SU-DHL-6 (cell line): Measurements from ENCODE around the gene DRAXIN.

Source experiments
- H2AFZ ChIP-seq: fragments of 200-600 bp; sonication (generic); 2 replicates; pipeline ENCODE4 v1.6.1; 2014; ENCODE audit warnings: low read depth, mild to moderate bottlenecking, moderate library complexity, mixed read lengths, antibody characterized with exemption, low read length; ENCODE audit not compliant: severe bottlenecking
- H3F3A ChIP-seq: fragments of 200-600 bp; shearing (Covaris generic); 2 replicates; pipeline ENCODE4 v1.6.0; 2016; ENCODE audit warnings: antibody characterized with exemption, mild to moderate bottlenecking; ENCODE audit not compliant: insufficient read depth
- H3K27ac ChIP-seq: fragments of 200-600 bp; sonication (generic); 2 replicates; pipeline ENCODE4 v1.5.1; 2016; ENCODE audit warnings: low read depth, mild to moderate bottlenecking, low read length, moderate library complexity, mixed read lengths
- H3K27me3 ChIP-seq: fragments of 200-600 bp; sonication (generic), shearing (Covaris generic); 2 replicates; pipeline ENCODE4 v1.6.0; 2014; ENCODE audit warnings: mild to moderate bottlenecking, low read length
- H3K36me3 ChIP-seq: fragments of 200-600 bp; sonication (generic); 2 replicates; pipeline ENCODE4 v1.6.1; 2014; ENCODE audit warnings: mild to moderate bottlenecking, low read length, mixed read lengths
- H3K4me2 ChIP-seq: fragments of 300-600, 200-600 bp; shearing (Covaris generic), sonication (generic); 2 replicates; pipeline ENCODE4 v1.6.0; 2014; ENCODE audit warnings: low read length, low read depth, mild to moderate bottlenecking; ENCODE audit not compliant: poor library complexity, severe bottlenecking
- H3K4me3 ChIP-seq: fragments of 200-600 bp; sonication (generic); 2 replicates; pipeline ENCODE4 v1.5.1; 2014; ENCODE audit warnings: antibody characterized with exemption, low read length, mild to moderate bottlenecking, mixed read lengths; ENCODE audit not compliant: insufficient read depth, poor library complexity, severe bottlenecking
- H3K79me2 ChIP-seq: fragments of 200-600 bp; sonication (generic); 2 replicates; pipeline ENCODE4 v1.6.1; 2014; ENCODE audit warnings: mild to moderate bottlenecking, low read length, moderate library complexity; ENCODE audit not compliant: insufficient read depth
- H3K9ac ChIP-seq: fragments of 200-600 bp; sonication (generic); 2 replicates; pipeline ENCODE4 v1.7.0; 2014; ENCODE audit warnings: mild to moderate bottlenecking, low read length
- H3K9me2 ChIP-seq: fragments of 200-600 bp; sonication (generic); replicated peaks from 2 replicates; pipeline ENCODE4 v1.6.1; 2014; ENCODE audit warnings: low read length; ENCODE audit not compliant: insufficient read depth
- H3K9me3 ChIP-seq: fragments of 200-600 bp; sonication (generic); 2 replicates; pipeline ENCODE4 v1.6.1; 2014; ENCODE audit warnings: low read length, mixed read lengths; ENCODE audit not compliant: insufficient read depth
- H4K20me1 ChIP-seq: fragments of 200-600 bp; sonication (generic); 2 replicates; pipeline ENCODE4 v1.6.1; 2014; ENCODE audit warnings: low read depth, mild to moderate bottlenecking, antibody characterized with exemption, low read length, moderate library complexity, mixed read lengths
- CTCF ChIP-seq: fragments of 200-600 bp; sonication (generic); IDR thresholded peaks from one replicate; pipeline ENCODE4 v1.5.1; 2017; ENCODE audit warnings: antibody characterized with exemption, mild to moderate bottlenecking, low read length, moderate library complexity; ENCODE audit not compliant: insufficient read depth, poor library complexity, severe bottlenecking
- EZH2phosphoT487 ChIP-seq: fragments of 200-600 bp; sonication (generic), shearing (Covaris generic); conservative IDR thresholded peaks from 2 replicates; pipeline ENCODE4 v1.6.1; 2018; ENCODE audit warnings: mild to moderate bottlenecking, antibody characterized with exemption, low read length, moderate library complexity, mixed read lengths

DRAXIN gene

GRCh38 chr1:11657654-11658053 lies 33.9 kb upstream of the DRAXIN start:
- TF ChIP-seq EZH2phosphoT487 (no peak), CTCF (no peak)
- Histone ChIP-seq H3K79me2 (no peaks in the 10 kb centered on the region), H3K4me2 (no peak overlapping the region), H3K9ac (no peak overlapping the region), H3K4me3 (no peak overlapping the region), H3K36me3 (no peaks in the 10 kb centered on the region), H3K9me3 (no peaks in the 10 kb centered on the region), H4K20me1 (no peaks in the 10 kb centered on the region), H2AFZ (no peak overlapping the region), H3F3A (no peaks in the 10 kb centered on the region), H3K27ac (no peak overlapping the region), H3K27me3 (no peaks in the 10 kb centered on the region), H3K9me2 (no peaks in the 10 kb centered on the region)

- Histone ChIP-seq H3K4me2 (no peak overlapping the region), H3K27me3 (no peaks in the 10 kb centered on the region), H2AFZ (no peak overlapping the region), H3K9me2 (no peaks in the 10 kb centered on the region), H4K20me1 (no peaks in the 10 kb centered on the region), H3K36me3 (no peaks in the 10 kb centered on the region), H3K27ac (no peak overlapping the region), H3K9me3 (no peaks in the 10 kb centered on the region), H3K9ac (no peak overlapping the region), H3K4me3 (no peak overlapping the region), H3F3A (no peaks in the 10 kb centered on the region), H3K79me2 (no peaks in the 10 kb centered on the region)
- no peak for TF ChIP-seq CTCF
- TF ChIP-seq EZH2phosphoT487: no peak
Observed at GRCh38 chr1:11658542-11658941, 33.0 kb upstream of the DRAXIN start.

GRCh38 chr1:11659748-11660147 lies 31.8 kb upstream of the DRAXIN start:
- no peak for TF ChIP-seq CTCF
- no peak for TF ChIP-seq EZH2phosphoT487
- no peaks in the 10 kb centered on the region for H3K36me3 ChIP-seq
- H3K9me3 ChIP-seq: no peaks in the 10 kb centered on the region
- H3K9ac ChIP-seq: no peak overlapping the region
- no peak overlapping the region for H3K27ac ChIP-seq
- no peaks in the 10 kb centered on the region for H3K79me2 ChIP-seq
- H4K20me1 ChIP-seq: no peaks in the 10 kb centered on the region
- H2AFZ ChIP-seq: no peak overlapping the region
- no peaks in the 10 kb centered on the region for H3K9me2 ChIP-seq
- H3K4me3 ChIP-seq: no peak overlapping the region
- no peak overlapping the region for H3K4me2 ChIP-seq
- H3K27me3 ChIP-seq: no peaks in the 10 kb centered on the region
- H3F3A ChIP-seq: no peaks in the 10 kb centered on the region

- no peak overlapping the region for H2AFZ ChIP-seq
- no peaks in the 10 kb centered on the region for H3K79me2 ChIP-seq
- no peak overlapping the region for H3K27ac ChIP-seq
- no peak overlapping the region for H3K4me3 ChIP-seq
- H3K27me3 ChIP-seq: no peaks in the 10 kb centered on the region
- no peaks in the 10 kb centered on the region for H3F3A ChIP-seq
- no peak overlapping the region for H3K9ac ChIP-seq
- H3K4me2 ChIP-seq: no peak overlapping the region
- H3K36me3 ChIP-seq: no peaks in the 10 kb centered on the region
- H3K9me3 ChIP-seq: no peaks in the 10 kb centered on the region
- H4K20me1 ChIP-seq: no peaks in the 10 kb centered on the region
- no peaks in the 10 kb centered on the region for H3K9me2 ChIP-seq
- TF ChIP-seq EZH2phosphoT487: no peak
- TF ChIP-seq CTCF: no peak
Observed at GRCh38 chr1:11661103-11661502, 30.4 kb upstream of the DRAXIN start.
